ENCODE measurements around the gene ZNF544.
A peak's percentile ranks its signal among the peaks of the same experiment; 100 is the strongest.
"Not testable (repeated sequence)": the region's sequence is repeated elsewhere in the genome, so short reads cannot be mapped to it uniquely, and the experiment has no call there.

The ZNF544 gene

GRCh38 chr19:58252102-58252685 lies 23.5 kb downstream of the ZNF544 start:
- no peak for DNase-seq (ENCODE audit: extremely low read depth in 1 of 2, low read depth in 1 of 2)

- not testable (repeated sequence) for DNase-seq (ENCODE audit: extremely low read depth in 1 of 2, low read depth in 1 of 2)
These were observed 29.5 kb downstream of the ZNF544 start for GRCh38 chr19:58258259-58258658.

- DNase-seq (ENCODE audit: extremely low read depth in 1 of 2, low read depth in 1 of 2) = no peak
These were observed 32.9 kb downstream of the ZNF544 start for GRCh38 chr19:58261600-58261967.

GRCh38 chr19:58261968-58262921 lies 33.5 kb downstream of the ZNF544 start:
- no peak for DNase-seq (ENCODE audit: extremely low read depth in 1 of 2, low read depth in 1 of 2)

- DNase-seq (ENCODE audit: extremely low read depth in 1 of 2, low read depth in 1 of 2) = no peak
These were observed 34.2 kb downstream of the ZNF544 start for GRCh38 chr19:58262922-58263296.

- DNase-seq (ENCODE audit: extremely low read depth in 1 of 2, low read depth in 1 of 2) = no peak
These were observed 36.4 kb downstream of the ZNF544 start for GRCh38 chr19:58265100-58265499.

GRCh38 chr19:58268344-58268743 lies 39.6 kb downstream of the ZNF544 start:
- no peak for DNase-seq (ENCODE audit: extremely low read depth in 1 of 2, low read depth in 1 of 2)

GRCh38 chr19:58274771-58275201 lies 46.1 kb downstream of the ZNF544 start:
- DNase-seq (ENCODE audit: extremely low read depth in 1 of 2, low read depth in 1 of 2) = no peak

- DNase-seq (ENCODE audit: extremely low read depth in 1 of 2, low read depth in 1 of 2) = no peak
These were observed 46.9 kb downstream of the ZNF544 start for GRCh38 chr19:58275564-58275963.

GRCh38 chr19:58277197-58277596 lies 48.5 kb downstream of the ZNF544 start:
- no peak for DNase-seq (ENCODE audit: extremely low read depth in 1 of 2, low read depth in 1 of 2)

- DNase-seq (ENCODE audit: extremely low read depth in 1 of 2, low read depth in 1 of 2) = no peak
These were observed 49.2 kb downstream of the ZNF544 start for GRCh38 chr19:58277748-58278540.

- DNase-seq (ENCODE audit: extremely low read depth in 1 of 2, low read depth in 1 of 2) = peak; percentile 96 to 99
These were observed 49.9 kb downstream of the ZNF544 start, which contains the start of gene ZNF8 for GRCh38 chr19:58278541-58279041. Gene ZNF8, plus strand, starts transcription at chr19:58278955. Its CDS starts 127 bp downstream, at chr19:58279082.

- DNase-seq (ENCODE audit: extremely low read depth in 1 of 2, low read depth in 1 of 2) = peak; percentile 24 to 26
These were observed 50.6 kb downstream of the ZNF544 start for GRCh38 chr19:58279042-58279924.

- no peak for DNase-seq (ENCODE audit: extremely low read depth in 1 of 2, low read depth in 1 of 2)
These were observed 51.2 kb downstream of the ZNF544 start for GRCh38 chr19:58279925-58280316.

- DNase-seq (ENCODE audit: extremely low read depth in 1 of 2, low read depth in 1 of 2) = no peak
These were observed 55.5 kb downstream of the ZNF544 start for GRCh38 chr19:58284199-58284598.

- no peak for DNase-seq (ENCODE audit: extremely low read depth in 1 of 2, low read depth in 1 of 2)
These were observed 63.2 kb downstream of the ZNF544 start for GRCh38 chr19:58291943-58292342.

GRCh38 chr19:58294743-58295374 lies 66.1 kb downstream of the ZNF544 start:
- no peak for DNase-seq (ENCODE audit: extremely low read depth in 1 of 2, low read depth in 1 of 2)

GRCh38 chr19:58296104-58296503 lies 67.4 kb downstream of the ZNF544 start:
- no peak for DNase-seq (ENCODE audit: extremely low read depth in 1 of 2, low read depth in 1 of 2)

- no peak for DNase-seq (ENCODE audit: extremely low read depth in 1 of 2, low read depth in 1 of 2)
These were observed 71.9 kb downstream of the ZNF544 start for GRCh38 chr19:58300620-58301019.

- DNase-seq (ENCODE audit: extremely low read depth in 1 of 2, low read depth in 1 of 2) = no peak
These were observed 75.5 kb downstream of the ZNF544 start for GRCh38 chr19:58304255-58304654.

Data from stimulated activated CD8-positive, alpha-beta memory T cell treated with anti-CD3 and anti-CD28 coated beads, Interleukin-7, amount 100 ng/mL, for 48 hours (primary cell).